NCI-H2196 treated with DMSO at 0.1 percent for 48 hours (cell line): ENCODE results near the gene CDR2.
A peak's percentile ranks its signal among the peaks of the same experiment; 100 is the strongest.
"Not testable (repeated sequence)": the region's sequence is repeated elsewhere in the genome, so short reads cannot be mapped to it uniquely, and the experiment has no call there.

Experiments used
- DNase-seq: peaks from one replicate; lab custom pipeline; 2025; ENCODE audit not compliant: unreplicated experiment; lab: John Stamatoyannopoulos, UW

Gene CDR2

GRCh38 chr16:22311520-22311919, 62.9 kb downstream of the CDR2 start:
- DNase-seq, result no peak

GRCh38 chr16:22308824-22309520, 65.4 kb downstream of the CDR2 start:
- DNase-seq, result no peak

GRCh38 chr16:22307838-22308237, 66.6 kb downstream of the CDR2 start:
- no peak for DNase-seq

GRCh38 chr16:22306788-22307187, 67.6 kb downstream of the CDR2 start:
- no peak for DNase-seq

GRCh38 chr16:22304411-22304810, 70.0 kb downstream of the CDR2 start:
- DNase-seq, result no peak

- no peak for DNase-seq
Measured at GRCh38 chr16:22302776-22303363, 71.5 kb downstream of the CDR2 start.

- not testable (repeated sequence) for DNase-seq
Measured at GRCh38 chr16:22301423-22301822, 73.0 kb downstream of the CDR2 start.

GRCh38 chr16:22300427-22301071, 73.9 kb downstream of the CDR2 start:
- DNase-seq, result peak; percentile 63

- no peak for DNase-seq
Measured at GRCh38 chr16:22299036-22299435, 75.4 kb downstream of the CDR2 start.

GRCh38 chr16:22297871-22298733, 76.3 kb downstream of the CDR2 start:
- DNase-seq, result peak; percentile 75

- DNase-seq, result peak; percentile 92
Measured at GRCh38 chr16:22297114-22297870, 77.1 kb downstream of the CDR2 start, which contains the start of gene POLR3E. Gene POLR3E, plus strand, starts transcription at chr16:22297409. Its CDS starts 5,560 bp downstream, at chr16:22302969.

- no peak for DNase-seq
Measured at GRCh38 chr16:22296225-22297113, 78.0 kb downstream of the CDR2 start.
